OCI-LY7 (cell line): ENCODE measurements around the gene CEBPG. TPM values are rescaled to one million over a fixed set of nuclear protein-coding genes. Genes with fewer than 3 reads are reported as not detected.

ENCODE experiments used
- BruUV-seq: library from RNA; stranded (reverse); fragments of 400-500 nt; replicated peaks from 2 replicates; lab custom pipeline; 2021; lab: Mats Ljungman, UMichigan
- CTCF ChIA-PET: fragments of 300-600 bp; sonication (Branson Sonifier 250); formaldehyde crosslinking; loops from one replicate; lab custom pipeline; 2022; ENCODE audit warnings: antibody characterized with exemption; ENCODE audit not compliant: unreplicated experiment; lab: Charles Lee
- POLR2A ChIA-PET: fragments of 300-600 bp; sonication (Branson Sonifier 250); formaldehyde crosslinking; loops from one replicate; lab custom pipeline; 2022; ENCODE audit warnings: antibody characterized with exemption; lab: Charles Lee
- DNase-seq: peaks from one replicate; pipeline ENCODE4 v3.0.0-alpha.2; 2015; ENCODE audit warnings: low spot score
- H2AFZ ChIP-seq: fragments of 200-600 bp; sonication (generic), shearing (Covaris generic); 2 replicates; pipeline ENCODE4 v1.6.1; 2014; ENCODE audit warnings: mild to moderate bottlenecking, antibody characterized with exemption, low read length, moderate library complexity
- H3K27ac ChIP-seq: fragments of 200-600 bp; sonication (generic); 2 replicates; pipeline ENCODE4 v1.5.1; 2014; ENCODE audit warnings: mixed run types, low read depth, mild to moderate bottlenecking, moderate library complexity, low read length, inconsistent platforms; ENCODE audit not compliant: poor library complexity, severe bottlenecking
- H3K36me3 ChIP-seq: fragments of 200-600 bp; sonication (generic); 2 replicates; pipeline ENCODE4 v1.6.1; 2014; ENCODE audit warnings: mild to moderate bottlenecking, antibody characterized with exemption, low read length, moderate library complexity, mixed read lengths; ENCODE audit not compliant: insufficient read depth
- H3K4me1 ChIP-seq: fragments of 200-600 bp; sonication (generic); 2 replicates; pipeline ENCODE4 v1.5.1; 2014; ENCODE audit warnings: mild to moderate bottlenecking, low read length; ENCODE audit not compliant: insufficient read depth, poor library complexity, severe bottlenecking
- H3K4me2 ChIP-seq: fragments of 200-600 bp; sonication (generic); 2 replicates; pipeline ENCODE4 v1.6.1; 2014; ENCODE audit warnings: mild to moderate bottlenecking, low read length
- H3K4me3 ChIP-seq: fragments of 200-600 bp; sonication (generic); 2 replicates; pipeline ENCODE4 v1.5.1; 2014; ENCODE audit warnings: mild to moderate bottlenecking, low read depth, low read length; ENCODE audit not compliant: poor library complexity, severe bottlenecking
- H3K79me2 ChIP-seq: fragments of 200-600 bp; sonication (generic); 2 replicates; pipeline ENCODE4 v1.6.1; 2016; ENCODE audit warnings: low read depth, mild to moderate bottlenecking, low read length, moderate library complexity, mixed read lengths; ENCODE audit not compliant: insufficient read depth
- H3K9me2 ChIP-seq: fragments of 200-600 bp; sonication (generic); 2 replicates; pipeline ENCODE4 v1.6.1; 2016; ENCODE audit warnings: mild to moderate bottlenecking, low read length, mixed read lengths; ENCODE audit not compliant: insufficient read depth
- H3K9me3 ChIP-seq: fragments of 200-600 bp; sonication (generic); 2 replicates; pipeline ENCODE4 v1.6.1; 2014; ENCODE audit warnings: mild to moderate bottlenecking, mixed run types, low read length, mixed read lengths
- H4K20me1 ChIP-seq: fragments of 200-600 bp; sonication (generic); 2 replicates; pipeline ENCODE4 v1.6.1; 2014; ENCODE audit warnings: mild to moderate bottlenecking, antibody characterized with exemption, low read length, moderate library complexity, mixed read lengths; ENCODE audit not compliant: insufficient read depth
- EZH2phosphoT487 ChIP-seq: fragments of 200-600 bp; sonication (generic); IDR thresholded peaks from 2 replicates; pipeline ENCODE4 v1.6.1; 2018; ENCODE audit warnings: low read depth, borderline replicate concordance, mild to moderate bottlenecking, mixed run types, antibody characterized with exemption, low read length, moderate library complexity, mixed read lengths
- intact Hi-C: fragments of 100-400 bp; cut with micrococcal nuclease; formaldehyde crosslinking; loops from one replicate; pipeline ENCODE4 v1.10.0; 2022; ENCODE audit not compliant: unreplicated experiment
- total RNA-seq, 2 experiments: library from RNA; depleted of rRNA in 1 of 2; stranded (reverse); fragments of >200 nt in 1 of 2; shearing (Covaris generic) in 1 of 2; gene quantifications; 2 replicates each; pipeline ENCODE4 v1.2.3, GENCODE V29; 2014 to 2022
- TF ChIP-seq, protein P1 (sequence below): fragments of 200-600 bp; sonication (generic); conservative IDR thresholded peaks from 2 replicates; pipeline ENCODE4 v1.5.1; 2014; ENCODE audit warnings: mild to moderate bottlenecking, antibody characterized with exemption, low read length, moderate library complexity, mixed read lengths

Gene CEBPG
- total RNA-seq, 2 experiments from 2014 or later, result 44.9 to 45.1 TPM

DNA sequence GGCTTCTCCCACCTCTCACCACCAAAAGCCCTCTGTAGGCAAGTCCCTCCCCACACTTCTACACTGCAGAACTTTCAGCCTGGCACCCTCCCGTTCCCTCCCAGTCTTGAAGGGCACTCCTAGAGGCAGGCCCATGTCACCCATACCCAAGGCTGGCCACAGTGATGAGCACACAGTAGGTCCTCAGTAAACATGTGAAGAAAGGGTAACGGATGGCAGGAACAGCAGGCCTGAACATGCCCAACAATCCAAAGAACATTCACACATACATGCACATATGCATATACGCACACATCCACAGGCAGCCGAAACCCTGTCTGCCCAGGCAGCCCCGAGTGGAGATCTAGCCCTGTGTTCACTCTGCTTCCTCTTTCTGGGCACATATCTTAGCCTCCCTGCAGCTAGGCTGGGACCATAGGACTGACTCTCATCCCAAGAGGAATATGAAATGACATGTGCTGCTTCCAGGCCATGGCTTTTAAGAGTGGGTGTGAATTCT is 55.2 kb downstream of the CEBPG start:
- no peaks in the 10 kb centered on the region for H3K79me2 ChIP-seq

DNA sequence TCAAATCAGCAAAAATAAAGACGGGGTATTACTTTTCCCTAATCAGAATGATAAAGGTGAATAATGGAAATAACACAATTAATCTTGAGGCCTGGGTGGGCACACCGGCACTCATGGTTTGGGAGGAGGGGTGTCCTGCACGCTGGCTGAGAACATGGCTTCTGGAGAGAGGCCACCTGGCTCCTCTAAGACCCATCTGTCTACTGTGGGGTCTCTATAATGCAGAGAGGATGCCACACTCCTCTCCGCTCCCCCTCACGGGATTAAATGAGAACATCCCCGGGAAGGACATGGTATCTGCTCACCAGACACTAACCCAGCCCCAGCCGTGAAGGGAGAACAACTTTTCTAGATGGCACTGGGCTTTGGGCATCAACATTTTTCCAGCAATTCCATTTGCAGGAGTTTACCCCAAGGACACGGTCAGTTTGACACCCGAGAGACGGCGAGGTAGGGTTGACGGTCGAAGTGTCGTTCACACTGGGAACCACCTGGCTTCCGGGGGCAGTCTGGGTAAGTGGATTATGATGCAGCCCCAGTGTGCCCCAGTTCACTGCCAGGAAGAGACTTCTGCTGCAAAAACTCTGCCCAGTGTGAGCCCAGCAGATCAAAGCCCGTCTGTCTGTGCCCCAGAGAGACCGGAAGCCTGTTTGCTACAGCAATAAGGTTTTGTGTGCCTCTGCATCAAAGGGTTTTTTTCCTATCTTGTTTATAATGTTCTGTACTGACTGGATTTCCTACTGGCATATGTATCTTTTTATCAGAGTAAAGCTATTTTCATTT is 56.6 kb downstream of the CEBPG start:
- Histone ChIP-seq H3K4me1 (no peaks in the 10 kb centered on the region), H3K9me3 (no peaks in the 10 kb centered on the region), H2AFZ (no peak overlapping the region), H3K4me2 (no peak overlapping the region), H3K4me3 (no peak overlapping the region), H4K20me1 (no peaks in the 10 kb centered on the region), H3K36me3 (no peaks in the 10 kb centered on the region), H3K9me2 (no peaks in the 10 kb centered on the region), H3K79me2 (no peaks in the 10 kb centered on the region), H3K27ac (no peak overlapping the region)
- TF ChIP-seq EZH2phosphoT487, result no peak
- TF ChIP-seq, protein P1, sequence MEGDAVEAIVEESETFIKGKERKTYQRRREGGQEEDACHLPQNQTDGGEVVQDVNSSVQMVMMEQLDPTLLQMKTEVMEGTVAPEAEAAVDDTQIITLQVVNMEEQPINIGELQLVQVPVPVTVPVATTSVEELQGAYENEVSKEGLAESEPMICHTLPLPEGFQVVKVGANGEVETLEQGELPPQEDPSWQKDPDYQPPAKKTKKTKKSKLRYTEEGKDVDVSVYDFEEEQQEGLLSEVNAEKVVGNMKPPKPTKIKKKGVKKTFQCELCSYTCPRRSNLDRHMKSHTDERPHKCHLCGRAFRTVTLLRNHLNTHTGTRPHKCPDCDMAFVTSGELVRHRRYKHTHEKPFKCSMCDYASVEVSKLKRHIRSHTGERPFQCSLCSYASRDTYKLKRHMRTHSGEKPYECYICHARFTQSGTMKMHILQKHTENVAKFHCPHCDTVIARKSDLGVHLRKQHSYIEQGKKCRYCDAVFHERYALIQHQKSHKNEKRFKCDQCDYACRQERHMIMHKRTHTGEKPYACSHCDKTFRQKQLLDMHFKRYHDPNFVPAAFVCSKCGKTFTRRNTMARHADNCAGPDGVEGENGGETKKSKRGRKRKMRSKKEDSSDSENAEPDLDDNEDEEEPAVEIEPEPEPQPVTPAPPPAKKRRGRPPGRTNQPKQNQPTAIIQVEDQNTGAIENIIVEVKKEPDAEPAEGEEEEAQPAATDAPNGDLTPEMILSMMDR, result no peak
- DNase-seq, result no peak
- no TSS peak for BruUV-seq
- CTCF ChIA-PET, result no interaction called here
- intact Hi-C loops, result loop anchor here (1.0 kb wide), 1 partner anchor 341 kb away; no protein-coding TSS in a partner anchor
- POLR2A ChIA-PET, result interaction anchor here (0.6 kb wide), 1 partner anchor 900 kb away, joined by 8 read pairs; no protein-coding TSS in a partner anchor

More for the DNA sequence above, 55.2 kb downstream of the CEBPG start:
- Histone ChIP-seq H3K4me3 (no peak overlapping the region), H4K20me1 (no peaks in the 10 kb centered on the region), H2AFZ (no peak overlapping the region), H3K36me3 (no peaks in the 10 kb centered on the region), H3K9me3 (no peaks in the 10 kb centered on the region), H3K9me2 (no peaks in the 10 kb centered on the region), H3K4me1 (no peaks in the 10 kb centered on the region), H3K4me2 (no peak overlapping the region), H3K27ac (no peak overlapping the region)
- intact Hi-C loops, result no loop called here
- no peak for DNase-seq
- no peak for TF ChIP-seq EZH2phosphoT487
- TF ChIP-seq, protein P1, result no peak
- ChIA-PET POLR2A (no interaction called here), CTCF (no interaction called here)
- BruUV-seq, result no TSS peak
